Neural cell (in vitro differentiated cells): ENCODE measurements around the gene ABHD13. TPM values are rescaled to one million over a fixed set of nuclear protein-coding genes. Genes with fewer than 3 reads are reported as not detected.

ENCODE experiments used
- H2AFZ ChIP-seq: fragments of 200-600, 300-800 bp; sonication (generic), shearing (Covaris generic); 2 replicates; pipeline ENCODE4 v1.6.0; 2014; ENCODE audit warnings: low read depth, mild to moderate bottlenecking, antibody characterized with exemption, low read length, moderate library complexity
- H3F3A ChIP-seq: fragments of 200-600 bp; shearing (Covaris generic); 2 replicates; pipeline ENCODE4 v1.6.1; 2016; ENCODE audit warnings: mild to moderate bottlenecking, moderate library complexity, mixed read lengths, antibody characterized with exemption, low read length; ENCODE audit not compliant: insufficient read depth, poor library complexity, severe bottlenecking
- H3K27ac ChIP-seq: fragments of 200-600, 300-800 bp; sonication (generic), shearing (Covaris generic); 2 replicates; pipeline ENCODE4 v1.5.1; 2014; ENCODE audit warnings: mild to moderate bottlenecking, low read length, moderate library complexity
- H3K27me3 ChIP-seq: fragments of 300-800, 200-600 bp; sonication (generic), shearing (Covaris generic); 2 replicates; pipeline ENCODE4 v1.6.0; 2014; ENCODE audit warnings: mild to moderate bottlenecking, low read depth, low read length, moderate library complexity; ENCODE audit not compliant: insufficient read depth
- H3K36me3 ChIP-seq: fragments of 300-800, 200-600 bp; sonication (generic), shearing (Covaris generic); 2 replicates; pipeline ENCODE4 v1.5.1; 2014; ENCODE audit warnings: mild to moderate bottlenecking, antibody characterized with exemption, low read length, moderate library complexity; ENCODE audit not compliant: insufficient read depth
- H3K4me2 ChIP-seq: fragments of 300-800, 200-600 bp; sonication (generic), shearing (Covaris generic); 2 replicates; pipeline ENCODE4 v1.6.0; 2014; ENCODE audit warnings: mild to moderate bottlenecking, low read length
- H3K4me3 ChIP-seq: fragments of 300-800, 200-600 bp; sonication (generic), shearing (Covaris generic); 2 replicates; pipeline ENCODE4 v1.5.1; 2014; ENCODE audit warnings: mild to moderate bottlenecking, low read length, moderate library complexity
- H3K79me2 ChIP-seq: fragments of 200-600 bp; shearing (Covaris generic); replicated peaks from 2 replicates; pipeline ENCODE4 v1.6.0; 2014; ENCODE audit warnings: mild to moderate bottlenecking, low read length, moderate library complexity; ENCODE audit not compliant: insufficient read depth
- H3K9ac ChIP-seq: fragments of 300-800, 200-600 bp; sonication (generic), shearing (Covaris generic); 2 replicates; pipeline ENCODE4 v1.6.1; 2016; ENCODE audit warnings: mild to moderate bottlenecking, low read length, mixed read lengths
- H3K9me2 ChIP-seq: fragments of 200-600 bp; shearing (Covaris generic); 2 replicates; pipeline ENCODE4 v1.6.1; 2016; ENCODE audit warnings: mild to moderate bottlenecking, low read length, mixed read lengths; ENCODE audit not compliant: insufficient read depth
- H3K9me3 ChIP-seq: fragments of 200-600, 300-800 bp; sonication (generic), shearing (Covaris generic); 2 replicates; pipeline ENCODE4 v1.6.1; 2016; ENCODE audit warnings: mild to moderate bottlenecking, mixed run types, low read length, moderate library complexity, mixed read lengths
- H4K20me1 ChIP-seq: fragments of 200-600 bp; shearing (Covaris generic); 2 replicates; pipeline ENCODE4 v1.6.1; 2016; ENCODE audit warnings: mild to moderate bottlenecking, mixed run types; ENCODE audit not compliant: insufficient read depth
- EP300 ChIP-seq: fragments of 450-650 bp; conservative IDR thresholded peaks from 2 replicates; pipeline ENCODE4 v1.6.1; 2014; ENCODE audit warnings: antibody characterized with exemption, mild to moderate bottlenecking, moderate library complexity; ENCODE audit not compliant: poor library complexity, severe bottlenecking
- EZH2 ChIP-seq: fragments of 200-600, 300-800 bp; shearing (Covaris generic), sonication (generic); IDR thresholded peaks from 2 replicates; pipeline ENCODE4 v1.6.1; 2014; ENCODE audit warnings: antibody characterized with exemption, low read length, borderline replicate concordance, mild to moderate bottlenecking; ENCODE audit not compliant: insufficient read depth, poor library complexity, severe bottlenecking
- MXI1 ChIP-seq: fragments of 450-650 bp; conservative IDR thresholded peaks from 2 replicates; pipeline ENCODE4 v1.6.1; 2014; ENCODE audit warnings: antibody characterized with exemption, mild to moderate bottlenecking; ENCODE audit not compliant: poor library complexity, severe bottlenecking
- POLR2AphosphoS5 ChIP-seq: IDR thresholded peaks from 2 replicates; pipeline ENCODE4 v1.6.1; 2012
- RAD21 ChIP-seq: fragments of 450-650 bp; conservative IDR thresholded peaks from 2 replicates; pipeline ENCODE4 v1.6.1; 2014; ENCODE audit warnings: antibody characterized with exemption, mild to moderate bottlenecking, moderate library complexity
- SMC3 ChIP-seq: fragments of 450-650 bp; conservative IDR thresholded peaks from 2 replicates; pipeline ENCODE4 v1.6.1; 2014; ENCODE audit warnings: antibody characterized with exemption, mild to moderate bottlenecking, moderate library complexity; ENCODE audit not compliant: poor library complexity
- TAF1 ChIP-seq: IDR thresholded peaks from 2 replicates; pipeline ENCODE4 v1.6.1; 2012; ENCODE audit warnings: low read depth
- polyA plus RNA-seq: library from polyadenylated mRNA; depleted of rRNA; stranded (reverse); fragments of >200 nt; gene quantifications from 2 replicates; pipeline ENCODE4 v1.2.3, GENCODE V29; 2014
- TF ChIP-seq, protein P1 (sequence below): fragments of 450-650 bp; IDR thresholded peaks from 2 replicates; pipeline ENCODE4 v1.5.1; 2014; ENCODE audit warnings: antibody characterized with exemption, mild to moderate bottlenecking, moderate library complexity; ENCODE audit not compliant: poor library complexity, severe bottlenecking
- TF ChIP-seq, protein P2 (sequence below): IDR thresholded peaks from 2 replicates; pipeline ENCODE4 v1.6.1; 2012; ENCODE audit warnings: borderline replicate concordance

The ABHD13 gene
- polyA plus RNA-seq, 1 donor from 2014 or later, result 14.4 TPM

GRCh38 chr13:108220041-108220440 is 1.8 kb downstream of the ABHD13 start:
- Histone ChIP-seq H3K27ac (no peak overlapping the region), H3K9me3 (no peaks in the 10 kb centered on the region), H4K20me1 (no peaks in the 10 kb centered on the region), H2AFZ (no peak overlapping the region), H3K36me3 (no peaks in the 10 kb centered on the region), H3K4me3 (peak overlapping the region; percentile 89), H3K9me2 (no peaks in the 10 kb centered on the region), H3K9ac (no peak overlapping the region), H3K27me3 (no peaks in the 10 kb centered on the region), H3K79me2 (peaks cover 49% of the 10 kb centered on the region), H3F3A (no peaks in the 10 kb centered on the region), H3K4me2 (peak overlapping the region; percentile 54)
- TF ChIP-seq RAD21 (no peak), POLR2AphosphoS5 (no peak), SMC3 (no peak), EZH2 (no peak), MXI1 (no peak), TAF1 (no peak), EP300 (no peak)
- TF ChIP-seq, protein P1, sequence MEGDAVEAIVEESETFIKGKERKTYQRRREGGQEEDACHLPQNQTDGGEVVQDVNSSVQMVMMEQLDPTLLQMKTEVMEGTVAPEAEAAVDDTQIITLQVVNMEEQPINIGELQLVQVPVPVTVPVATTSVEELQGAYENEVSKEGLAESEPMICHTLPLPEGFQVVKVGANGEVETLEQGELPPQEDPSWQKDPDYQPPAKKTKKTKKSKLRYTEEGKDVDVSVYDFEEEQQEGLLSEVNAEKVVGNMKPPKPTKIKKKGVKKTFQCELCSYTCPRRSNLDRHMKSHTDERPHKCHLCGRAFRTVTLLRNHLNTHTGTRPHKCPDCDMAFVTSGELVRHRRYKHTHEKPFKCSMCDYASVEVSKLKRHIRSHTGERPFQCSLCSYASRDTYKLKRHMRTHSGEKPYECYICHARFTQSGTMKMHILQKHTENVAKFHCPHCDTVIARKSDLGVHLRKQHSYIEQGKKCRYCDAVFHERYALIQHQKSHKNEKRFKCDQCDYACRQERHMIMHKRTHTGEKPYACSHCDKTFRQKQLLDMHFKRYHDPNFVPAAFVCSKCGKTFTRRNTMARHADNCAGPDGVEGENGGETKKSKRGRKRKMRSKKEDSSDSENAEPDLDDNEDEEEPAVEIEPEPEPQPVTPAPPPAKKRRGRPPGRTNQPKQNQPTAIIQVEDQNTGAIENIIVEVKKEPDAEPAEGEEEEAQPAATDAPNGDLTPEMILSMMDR, result no peak
- TF ChIP-seq, protein P2, sequence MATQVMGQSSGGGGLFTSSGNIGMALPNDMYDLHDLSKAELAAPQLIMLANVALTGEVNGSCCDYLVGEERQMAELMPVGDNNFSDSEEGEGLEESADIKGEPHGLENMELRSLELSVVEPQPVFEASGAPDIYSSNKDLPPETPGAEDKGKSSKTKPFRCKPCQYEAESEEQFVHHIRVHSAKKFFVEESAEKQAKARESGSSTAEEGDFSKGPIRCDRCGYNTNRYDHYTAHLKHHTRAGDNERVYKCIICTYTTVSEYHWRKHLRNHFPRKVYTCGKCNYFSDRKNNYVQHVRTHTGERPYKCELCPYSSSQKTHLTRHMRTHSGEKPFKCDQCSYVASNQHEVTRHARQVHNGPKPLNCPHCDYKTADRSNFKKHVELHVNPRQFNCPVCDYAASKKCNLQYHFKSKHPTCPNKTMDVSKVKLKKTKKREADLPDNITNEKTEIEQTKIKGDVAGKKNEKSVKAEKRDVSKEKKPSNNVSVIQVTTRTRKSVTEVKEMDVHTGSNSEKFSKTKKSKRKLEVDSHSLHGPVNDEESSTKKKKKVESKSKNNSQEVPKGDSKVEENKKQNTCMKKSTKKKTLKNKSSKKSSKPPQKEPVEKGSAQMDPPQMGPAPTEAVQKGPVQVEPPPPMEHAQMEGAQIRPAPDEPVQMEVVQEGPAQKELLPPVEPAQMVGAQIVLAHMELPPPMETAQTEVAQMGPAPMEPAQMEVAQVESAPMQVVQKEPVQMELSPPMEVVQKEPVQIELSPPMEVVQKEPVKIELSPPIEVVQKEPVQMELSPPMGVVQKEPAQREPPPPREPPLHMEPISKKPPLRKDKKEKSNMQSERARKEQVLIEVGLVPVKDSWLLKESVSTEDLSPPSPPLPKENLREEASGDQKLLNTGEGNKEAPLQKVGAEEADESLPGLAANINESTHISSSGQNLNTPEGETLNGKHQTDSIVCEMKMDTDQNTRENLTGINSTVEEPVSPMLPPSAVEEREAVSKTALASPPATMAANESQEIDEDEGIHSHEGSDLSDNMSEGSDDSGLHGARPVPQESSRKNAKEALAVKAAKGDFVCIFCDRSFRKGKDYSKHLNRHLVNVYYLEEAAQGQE, result no peak

DNA sequence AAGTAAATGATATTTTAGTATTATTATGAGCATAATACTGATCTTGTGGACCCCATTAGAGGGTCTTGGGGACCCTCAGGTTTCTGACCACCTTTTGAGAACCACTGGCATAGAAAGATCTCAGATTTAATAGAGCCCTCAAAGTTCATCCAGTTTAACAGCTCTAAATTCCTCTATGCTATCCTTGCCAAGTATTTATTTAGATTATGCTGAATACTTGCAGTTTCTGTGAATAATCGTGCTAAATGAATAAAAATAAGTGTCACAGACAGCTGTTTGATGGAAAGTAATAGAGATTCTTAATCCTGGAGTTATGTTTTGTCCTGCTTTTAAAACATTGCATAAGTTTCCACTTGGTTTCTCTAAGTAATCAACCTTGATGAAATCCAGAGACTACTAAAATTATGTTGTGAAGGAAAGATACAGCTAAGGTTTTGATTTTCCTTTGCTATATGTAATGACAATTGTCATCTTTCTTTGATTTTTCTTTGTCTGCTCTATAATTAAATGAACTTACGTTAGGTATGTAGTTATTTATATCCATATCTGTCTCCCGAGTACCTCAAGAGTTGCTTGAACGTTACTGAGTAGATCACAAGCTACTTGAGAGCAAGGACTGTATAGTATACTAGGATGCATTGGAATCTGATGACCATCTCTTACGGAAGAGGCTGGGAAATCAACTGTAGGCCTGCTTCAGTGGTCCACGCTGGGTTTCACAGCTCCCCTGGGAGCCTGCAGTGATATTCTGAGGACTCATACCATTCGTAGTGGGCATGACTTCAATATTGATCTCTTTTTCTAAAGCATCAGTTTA is 5.7 kb downstream of the ABHD13 start:
- no peaks in the 10 kb centered on the region for H3K9me3 ChIP-seq
- H3K27me3 ChIP-seq, result no peaks in the 10 kb centered on the region
- H3K27ac ChIP-seq, result no peak overlapping the region
- TF ChIP-seq, protein P2, result no peak
- TF ChIP-seq EP300 (no peak), EZH2 (no peak), POLR2AphosphoS5 (no peak), MXI1 (no peak), RAD21 (no peak), TAF1 (no peak), SMC3 (no peak)
- TF ChIP-seq, protein P1, result no peak
- H3K9me2 ChIP-seq, result no peaks in the 10 kb centered on the region
- peaks cover 65% of the 10 kb centered on the region for H3K79me2 ChIP-seq
- H3K4me2 ChIP-seq, result no peak overlapping the region
- H3K4me3 ChIP-seq, result no peak overlapping the region
- no peaks in the 10 kb centered on the region for H4K20me1 ChIP-seq
- H2AFZ ChIP-seq, result no peak overlapping the region
- no peak overlapping the region for H3K9ac ChIP-seq
- H3K36me3 ChIP-seq, result no peaks in the 10 kb centered on the region
- no peaks in the 10 kb centered on the region for H3F3A ChIP-seq
